GM12864 (cell line): ENCODE results near the gene NAALADL2.

Source experiments
- DNase-seq: peaks from one replicate; pipeline ENCODE4 v3.0.0-alpha.2; 2011; ENCODE audit warnings: low read depth
- H3K4me3 ChIP-seq: 2 replicates; pipeline ENCODE4 v1.5.1; 2011; ENCODE audit warnings: mild to moderate bottlenecking, low read depth, low read length, control low read depth
- TF ChIP-seq, protein P1 (sequence below): IDR thresholded peaks from 2 replicates; pipeline ENCODE4 v1.5.1; 2011; ENCODE audit warnings: low read depth, mild to moderate bottlenecking, moderate library complexity, low read length, control low read depth, inconsistent platforms; ENCODE audit errors: missing control alignments

The NAALADL2 gene

DNA sequence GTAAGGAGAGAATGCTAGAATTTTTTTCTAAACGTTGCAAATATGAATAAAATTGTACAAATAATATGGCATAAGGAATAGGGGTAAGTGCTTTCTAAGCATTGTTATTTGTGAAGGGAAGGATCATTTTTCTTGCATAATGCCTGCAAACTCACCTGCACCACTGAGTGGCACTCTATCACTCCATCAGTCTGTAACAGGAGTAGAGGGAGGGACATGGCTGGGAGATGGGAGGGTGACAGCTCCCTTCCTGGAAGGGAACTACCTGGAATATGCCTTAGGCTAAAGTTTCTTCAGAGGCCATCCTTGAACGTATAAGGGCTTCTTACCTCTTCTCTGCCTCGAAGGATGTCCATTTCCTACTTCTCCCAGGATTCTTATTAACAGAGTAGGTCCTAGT, 3.0 kb downstream of the NAALADL2 start:
- no peak overlapping the region for H3K4me3 ChIP-seq
- no peak for DNase-seq
- TF ChIP-seq, protein P1, sequence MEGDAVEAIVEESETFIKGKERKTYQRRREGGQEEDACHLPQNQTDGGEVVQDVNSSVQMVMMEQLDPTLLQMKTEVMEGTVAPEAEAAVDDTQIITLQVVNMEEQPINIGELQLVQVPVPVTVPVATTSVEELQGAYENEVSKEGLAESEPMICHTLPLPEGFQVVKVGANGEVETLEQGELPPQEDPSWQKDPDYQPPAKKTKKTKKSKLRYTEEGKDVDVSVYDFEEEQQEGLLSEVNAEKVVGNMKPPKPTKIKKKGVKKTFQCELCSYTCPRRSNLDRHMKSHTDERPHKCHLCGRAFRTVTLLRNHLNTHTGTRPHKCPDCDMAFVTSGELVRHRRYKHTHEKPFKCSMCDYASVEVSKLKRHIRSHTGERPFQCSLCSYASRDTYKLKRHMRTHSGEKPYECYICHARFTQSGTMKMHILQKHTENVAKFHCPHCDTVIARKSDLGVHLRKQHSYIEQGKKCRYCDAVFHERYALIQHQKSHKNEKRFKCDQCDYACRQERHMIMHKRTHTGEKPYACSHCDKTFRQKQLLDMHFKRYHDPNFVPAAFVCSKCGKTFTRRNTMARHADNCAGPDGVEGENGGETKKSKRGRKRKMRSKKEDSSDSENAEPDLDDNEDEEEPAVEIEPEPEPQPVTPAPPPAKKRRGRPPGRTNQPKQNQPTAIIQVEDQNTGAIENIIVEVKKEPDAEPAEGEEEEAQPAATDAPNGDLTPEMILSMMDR: no peak

GRCh38 chr3:174862666-174863065, 3.5 kb downstream of the NAALADL2 start:
- H3K4me3 ChIP-seq: no peak overlapping the region
- no peak for DNase-seq
- TF ChIP-seq, protein P1: no peak

DNA sequence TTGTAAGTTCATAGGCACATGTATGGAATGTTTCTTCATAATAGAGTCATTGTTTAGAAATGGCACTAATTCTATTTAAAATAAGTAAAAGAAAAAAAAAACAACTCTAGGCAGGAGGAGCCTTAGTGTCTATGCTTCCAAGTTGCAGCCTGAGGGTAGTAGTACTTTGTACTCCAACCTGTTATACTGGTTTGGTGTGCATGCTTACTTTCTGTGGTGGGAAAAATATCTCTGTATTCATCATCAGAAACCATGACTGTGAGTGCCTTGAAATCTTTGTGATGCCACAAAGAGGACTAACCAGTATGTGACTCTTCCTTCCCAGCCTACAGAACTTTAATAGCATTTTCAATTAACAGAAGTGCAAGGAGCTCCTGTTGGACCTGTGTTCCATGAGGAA, 4.4 kb downstream of the NAALADL2 start:
- H3K4me3 ChIP-seq: no peak overlapping the region
- no peak for DNase-seq
- TF ChIP-seq, protein P1: no peak

DNA sequence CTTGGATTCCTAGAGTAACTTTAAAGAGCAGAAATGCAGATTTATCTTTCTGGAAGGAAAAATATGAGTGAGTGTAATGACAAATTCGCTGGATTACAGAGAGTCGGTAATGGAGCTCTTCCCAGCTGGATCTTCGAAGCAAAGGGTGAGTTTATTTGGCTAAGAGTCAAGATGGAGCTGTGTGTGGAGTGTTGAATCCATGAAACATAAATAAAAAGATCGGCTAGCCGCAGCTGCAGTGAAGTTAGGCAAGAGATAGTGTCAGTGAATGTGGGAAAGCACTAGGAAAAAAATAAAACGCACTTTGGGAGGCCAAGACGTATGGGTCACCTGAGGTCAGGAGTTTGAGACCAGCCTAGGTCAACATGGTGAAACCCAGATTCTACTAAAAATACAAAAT, 10.3 kb downstream of the NAALADL2 start:
- no peak overlapping the region for H3K4me3 ChIP-seq
- DNase-seq: no peak
- TF ChIP-seq, protein P1: no peak

DNA sequence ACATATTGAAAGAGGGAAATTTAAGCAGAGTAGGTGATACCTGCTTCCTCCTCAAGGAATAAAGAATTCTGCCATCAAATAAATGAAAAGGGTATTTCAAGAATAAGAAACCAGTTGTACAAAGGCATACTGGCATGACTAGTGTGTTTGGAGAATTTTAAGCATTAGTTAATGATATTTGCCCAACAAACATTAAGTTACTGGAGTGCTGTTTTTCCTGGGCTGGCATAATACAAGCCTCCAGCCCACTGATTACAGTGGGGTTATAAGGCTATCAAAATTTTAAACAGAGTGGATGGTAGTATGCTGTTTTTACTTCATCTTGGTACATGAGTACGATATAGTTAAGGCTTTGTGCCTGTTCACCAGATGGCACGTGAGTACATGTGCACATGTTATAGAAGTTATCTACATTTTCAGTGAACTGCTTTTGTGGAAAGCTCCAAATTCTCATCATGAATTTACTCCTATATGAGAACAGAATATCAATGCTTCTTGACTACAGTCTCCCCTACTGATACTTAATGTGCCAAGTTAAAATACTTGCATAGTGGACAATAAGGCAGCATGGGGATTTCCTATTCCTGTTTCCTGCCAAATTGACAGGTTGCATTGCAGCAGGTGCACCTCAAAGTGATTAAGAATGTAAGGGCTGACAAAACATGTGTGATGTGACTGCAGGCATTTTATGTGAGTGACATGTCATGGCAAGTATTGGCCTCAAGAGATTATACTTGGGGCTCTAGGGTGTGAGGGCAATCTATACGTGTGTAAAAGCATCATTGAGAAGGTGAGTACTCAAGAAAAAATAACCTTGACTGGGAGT, 14.9 kb downstream of the NAALADL2 start:
- TF ChIP-seq, protein P1: no peak
- H3K4me3 ChIP-seq: no peak overlapping the region
- DNase-seq: no peak

GRCh38 chr3:174882789-174883188, 23.7 kb downstream of the NAALADL2 start:
- TF ChIP-seq, protein P1: no peak
- no peak overlapping the region for H3K4me3 ChIP-seq
- DNase-seq: no peak
